ENCODE measurements around the gene SNTG2. TPM values are rescaled to one million over a fixed set of nuclear protein-coding genes. Genes with fewer than 3 reads are reported as not detected.
A peak's percentile ranks its signal among the peaks of the same experiment; 100 is the strongest.

Gene SNTG2
- total RNA-seq, 1 donor from 2014 or later: 2.2 TPM

- Mint-ChIP-seq H3K36me3 (ENCODE audit: low read depth) (no peaks in the 10 kb centered on the region), H3K4me3 (no peak overlapping the region), H3K4me1 (peaks cover under 1% of the 10 kb centered on the region), H3K27me3 (peaks cover 7% of the 10 kb centered on the region), H3K27ac (no peak overlapping the region), H3K9me3 (peaks cover 6% of the 10 kb centered on the region)
- DNase-seq: no peak
- ChIA-PET POLR2A (no interaction called here), CTCF (no interaction called here)
- intact Hi-C loops (cut with micrococcal nuclease): no loop called here
- ATAC-seq (ENCODE audit: low read depth): no peak
- no peak for TF ChIP-seq CTCF (IDR thresholded peaks at IDR 0.05)
Measured at GRCh38 chr2:1393321-1393720, 442.7 kb downstream of the SNTG2 start.

GRCh38 chr2:1394709-1395408 is 444.2 kb downstream of the SNTG2 start:
- no peak overlapping the region for H3K27ac Mint-ChIP-seq
- H3K36me3 Mint-ChIP-seq (ENCODE audit: low read depth): no peaks in the 10 kb centered on the region
- no peak overlapping the region for H3K4me3 Mint-ChIP-seq
- H3K9me3 Mint-ChIP-seq: peaks cover 6% of the 10 kb centered on the region
- no peak for ATAC-seq (ENCODE audit: low read depth)
- TF ChIP-seq CTCF (IDR thresholded peaks at IDR 0.05): no peak
- intact Hi-C loops (cut with micrococcal nuclease): no loop called here
- H3K27me3 Mint-ChIP-seq: peaks cover 7% of the 10 kb centered on the region
- CTCF ChIA-PET: no interaction called here
- peaks cover 16% of the 10 kb centered on the region for H3K4me1 Mint-ChIP-seq
- POLR2A ChIA-PET: no interaction called here
- no peak for DNase-seq

GRCh38 chr2:1397350-1397749 is 446.7 kb downstream of the SNTG2 start:
- DNase-seq: no peak
- TF ChIP-seq CTCF (IDR thresholded peaks at IDR 0.05): no peak
- CTCF ChIA-PET: no interaction called here
- Mint-ChIP-seq H3K9me3 (no peaks in the 10 kb centered on the region), H3K27me3 (peaks cover 4% of the 10 kb centered on the region), H3K36me3 (ENCODE audit: low read depth) (no peaks in the 10 kb centered on the region), H3K27ac (no peak overlapping the region), H3K4me1 (peaks cover 30% of the 10 kb centered on the region), H3K4me3 (no peak overlapping the region)
- POLR2A ChIA-PET: no interaction called here
- intact Hi-C loops (cut with micrococcal nuclease): no loop called here
- ATAC-seq (ENCODE audit: low read depth): no peak

- ChIA-PET CTCF (no interaction called here), POLR2A (no interaction called here)
- no peak for TF ChIP-seq CTCF (IDR thresholded peaks at IDR 0.05)
- Mint-ChIP-seq H3K27me3 (peaks cover 4% of the 10 kb centered on the region), H3K27ac (no peak overlapping the region), H3K9me3 (no peaks in the 10 kb centered on the region), H3K4me1 (peaks cover 30% of the 10 kb centered on the region), H3K4me3 (no peak overlapping the region), H3K36me3 (ENCODE audit: low read depth) (no peaks in the 10 kb centered on the region)
- ATAC-seq (ENCODE audit: low read depth) (no peak), DNase-seq (no peak)
- intact Hi-C loops (cut with micrococcal nuclease): no loop called here
Measured at GRCh38 chr2:1398191-1398590, 447.5 kb downstream of the SNTG2 start.

- no peaks in the 10 kb centered on the region for H3K27me3 Mint-ChIP-seq
- no peak overlapping the region for H3K27ac Mint-ChIP-seq
- peak overlapping the region; percentile 15 for H3K4me3 Mint-ChIP-seq
- TF ChIP-seq CTCF (IDR thresholded peaks at IDR 0.05): no peak
- ATAC-seq (ENCODE audit: low read depth): peak; percentile 21
- H3K9me3 Mint-ChIP-seq: peaks cover 2% of the 10 kb centered on the region
- ChIA-PET POLR2A (interaction anchor here (0.7 kb wide), 1 partner anchor 36 kb away, joined by 6 read pairs; no protein-coding TSS in a partner anchor), CTCF (no interaction called here)
- intact Hi-C loops (cut with micrococcal nuclease): no loop called here
- no peak for DNase-seq
- peaks cover 33% of the 10 kb centered on the region for H3K4me1 Mint-ChIP-seq
- no peaks in the 10 kb centered on the region for H3K36me3 Mint-ChIP-seq (ENCODE audit: low read depth)
Measured at GRCh38 chr2:1400943-1401735, 450.5 kb downstream of the SNTG2 start.
